DMS153 (cell line): ENCODE results near the gene NKX3-2.

ENCODE experiments used
- DNase-seq: peaks from one replicate; lab custom pipeline; 2025; lab: John Stamatoyannopoulos, UW

NKX3-2 gene

GRCh38 chr4:13531625-13531998 is 12.7 kb downstream of the NKX3-2 start:
- no peak for DNase-seq

DNA sequence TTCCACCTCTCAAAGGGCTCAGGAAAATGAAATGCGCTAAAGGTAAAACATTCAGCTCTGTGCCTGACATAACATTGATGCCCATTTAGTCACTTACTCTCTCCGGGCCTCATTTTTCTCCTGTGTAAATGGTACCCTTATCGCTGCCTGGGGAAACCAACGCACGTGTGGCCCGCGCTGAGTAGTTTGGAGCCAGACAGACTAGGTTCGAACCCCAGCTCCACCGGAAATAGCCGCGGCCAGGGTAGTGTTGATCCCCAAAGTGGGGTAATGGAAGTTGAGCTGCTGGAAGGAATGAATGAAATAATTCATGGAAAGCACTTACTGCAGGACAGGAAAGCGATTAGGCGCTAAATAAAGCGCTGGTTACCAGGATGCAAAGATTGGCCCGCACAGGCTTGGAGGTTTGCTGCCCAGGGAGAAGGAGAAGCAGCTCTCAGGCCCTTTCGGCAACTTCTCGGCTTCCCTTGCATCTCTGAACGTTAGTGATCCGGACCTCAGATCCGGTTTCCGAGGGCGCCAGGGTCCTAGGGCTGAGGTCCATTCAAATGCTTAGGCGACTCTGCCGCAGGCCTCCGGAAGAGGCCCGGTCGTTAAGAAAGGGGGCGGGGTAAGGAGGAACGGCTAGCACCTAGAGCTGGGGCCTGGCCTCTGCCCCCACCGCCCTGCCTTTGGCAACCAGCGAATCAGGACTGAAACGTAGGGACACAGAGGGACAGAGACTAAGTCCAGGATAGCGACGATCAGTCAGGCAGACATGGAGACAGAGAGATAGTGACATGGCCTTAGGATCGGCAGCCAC is 13.3 kb downstream of the NKX3-2 start:
- DNase-seq: no peak

- DNase-seq: no peak
Observed at GRCh38 chr4:13529128-13529919, 15.0 kb downstream of the NKX3-2 start.

- DNase-seq: no peak
Observed at GRCh38 chr4:13528821-13529127, 15.5 kb downstream of the NKX3-2 start.

DNA sequence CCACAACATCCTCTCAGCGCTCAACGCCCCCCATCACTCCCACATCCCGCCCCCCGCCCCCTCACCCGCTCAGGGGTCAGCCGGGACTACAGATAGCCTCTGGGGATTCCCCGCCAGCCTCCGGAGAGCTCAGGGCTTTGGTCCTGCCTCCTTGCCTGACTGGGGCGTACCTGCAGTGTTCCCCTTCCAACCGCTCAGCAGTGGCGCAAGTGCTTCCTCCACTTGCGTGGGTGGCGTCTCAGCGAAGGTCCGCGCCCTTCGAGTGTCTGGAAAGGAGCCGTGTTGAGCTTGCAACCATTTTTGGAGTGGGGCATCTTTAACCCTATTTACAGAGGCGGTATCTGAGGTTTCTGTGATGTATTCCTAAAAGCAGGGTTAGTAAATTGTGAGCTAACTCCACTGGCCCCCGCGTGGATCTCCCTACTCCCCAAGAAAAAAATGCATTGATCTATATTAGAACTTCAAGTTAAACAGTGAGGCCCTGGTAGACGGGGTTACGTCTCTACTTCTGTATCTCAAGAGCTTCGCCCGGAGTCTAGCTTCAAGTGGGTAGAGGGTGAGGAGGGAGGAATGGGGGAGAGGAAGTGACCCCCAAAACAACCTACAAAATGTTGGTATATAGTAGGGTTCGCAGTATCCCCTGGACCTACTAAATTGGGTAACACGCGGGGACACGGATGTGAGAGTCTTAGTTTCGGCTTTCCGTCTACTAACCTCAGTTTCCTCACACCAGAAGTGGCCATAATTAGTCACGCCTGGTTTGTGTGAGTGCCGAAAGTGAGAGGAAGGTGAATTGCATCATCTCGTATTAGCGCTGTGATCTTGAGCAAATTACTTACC is 16.1 kb downstream of the NKX3-2 start:
- no peak for DNase-seq

DNA sequence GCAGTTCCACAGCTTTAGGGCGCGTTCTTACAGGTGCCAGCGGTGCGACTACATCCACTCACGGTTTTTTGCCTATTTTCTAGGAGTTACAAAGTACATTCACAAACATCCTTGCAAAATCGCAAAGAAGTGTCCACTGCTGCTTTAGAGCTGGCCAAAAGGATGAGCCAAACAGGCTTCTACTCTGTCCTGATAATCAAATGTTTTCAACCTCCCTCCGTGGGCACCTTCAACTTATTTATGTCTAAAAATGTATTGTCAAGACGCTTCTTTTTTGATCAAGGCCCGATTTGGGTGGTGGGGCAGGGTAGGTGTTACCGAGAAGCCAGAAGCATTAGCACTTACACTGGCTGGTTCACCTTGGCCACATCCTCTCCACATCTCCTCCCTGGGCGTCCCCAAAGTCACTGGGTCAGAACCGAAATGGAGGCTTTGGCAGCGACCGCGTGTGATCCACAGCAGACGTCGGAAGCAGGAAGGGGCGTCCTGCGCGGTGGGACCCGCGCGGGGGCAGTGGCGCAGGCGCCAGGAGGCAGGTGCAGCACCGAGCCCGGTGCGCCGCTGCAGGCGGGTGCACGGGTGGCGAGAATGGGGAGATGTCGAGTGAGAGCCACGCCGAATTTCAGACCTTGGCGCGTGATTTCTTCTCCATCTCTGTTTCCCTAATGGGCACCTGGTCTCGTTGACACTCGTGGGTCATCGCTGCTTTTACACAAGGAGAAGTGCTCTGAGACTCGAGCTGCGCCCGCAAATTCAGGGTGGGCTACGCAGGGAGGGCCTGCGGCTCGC is 16.9 kb downstream of the NKX3-2 start:
- no peak for DNase-seq

- no peak for DNase-seq
Observed at GRCh38 chr4:13526658-13527057, 17.6 kb downstream of the NKX3-2 start.

- DNase-seq: no peak
Observed at GRCh38 chr4:13525606-13526281, 18.6 kb downstream of the NKX3-2 start.

DNA sequence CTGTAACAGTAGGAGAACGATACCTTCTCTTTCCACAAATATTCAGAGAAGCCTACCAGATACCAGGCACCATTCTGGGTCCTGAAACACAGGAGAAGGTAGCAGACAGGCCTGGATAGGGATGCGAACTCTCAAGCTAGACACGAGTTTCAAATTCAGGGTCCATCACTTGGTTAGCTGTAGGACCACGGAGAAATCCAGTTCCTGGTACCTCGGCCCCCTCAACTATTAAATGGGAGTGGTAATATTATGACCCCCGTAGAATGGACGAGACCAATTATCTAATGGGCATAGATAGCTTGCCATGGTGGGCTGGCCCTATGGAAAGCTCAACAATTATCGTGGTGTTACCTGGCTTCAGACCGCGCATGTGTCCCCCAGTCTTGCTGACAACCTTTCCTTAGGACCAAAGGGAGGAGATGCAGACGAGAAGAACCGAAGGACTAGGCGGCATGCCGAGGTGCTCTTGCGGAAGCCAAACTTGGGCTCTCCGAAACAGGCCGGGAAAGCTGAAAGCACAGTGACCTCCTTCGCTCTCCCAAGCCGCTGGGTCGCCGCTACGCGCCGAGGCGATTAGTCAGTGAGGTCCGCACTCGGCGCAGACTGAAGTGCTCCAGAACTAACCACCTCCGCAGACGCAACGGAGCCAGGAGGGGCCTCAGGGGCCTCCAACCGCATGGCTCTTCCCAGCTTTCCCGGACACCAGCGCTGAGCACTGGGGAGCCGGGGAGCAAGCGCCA is 19.6 kb downstream of the NKX3-2 start:
- DNase-seq: no peak

DNA sequence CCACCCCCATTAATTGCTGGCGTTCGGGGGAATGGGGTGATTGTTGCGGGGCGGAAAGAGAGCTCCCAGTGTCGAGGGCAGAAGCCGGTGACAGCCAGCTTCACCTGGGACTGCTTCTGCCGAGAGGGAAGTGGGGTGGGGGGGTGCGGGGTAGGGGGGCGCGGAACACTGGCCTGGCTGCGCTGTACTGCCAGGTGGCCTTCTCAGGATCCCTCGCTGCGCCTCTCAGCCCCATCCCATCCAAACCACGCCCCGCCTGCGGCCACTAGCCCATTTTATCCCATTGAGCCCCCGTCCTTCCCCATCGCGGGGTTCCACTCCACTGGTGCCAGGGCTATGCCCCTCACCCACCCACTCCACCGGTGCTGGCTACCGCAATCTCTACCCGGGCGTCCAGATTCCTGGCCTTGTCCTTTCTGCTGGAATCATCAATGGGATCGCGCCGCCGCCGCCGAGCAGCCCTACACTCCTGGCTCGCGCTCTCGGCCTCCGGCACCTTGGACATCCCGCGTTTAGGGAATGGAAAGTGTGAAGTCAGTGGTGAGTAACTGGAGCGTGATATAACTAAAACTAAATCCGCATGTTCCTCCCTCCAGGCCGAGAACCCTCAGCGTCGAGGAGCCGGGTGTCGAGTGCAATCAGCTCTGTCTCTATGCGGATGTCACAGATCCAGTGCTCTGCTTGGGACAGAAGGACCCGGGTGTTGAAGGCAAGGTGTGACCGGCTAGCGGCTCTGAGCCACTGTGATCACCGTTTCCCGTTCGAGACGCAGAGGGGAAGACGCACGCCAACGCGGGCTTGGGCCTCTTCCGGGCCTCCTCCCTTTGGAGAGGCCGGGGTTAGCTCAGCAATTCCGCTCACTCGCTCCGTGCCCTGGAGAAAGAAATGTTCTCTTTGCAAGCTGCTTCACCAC is 20.5 kb downstream of the NKX3-2 start:
- DNase-seq: no peak

DNA sequence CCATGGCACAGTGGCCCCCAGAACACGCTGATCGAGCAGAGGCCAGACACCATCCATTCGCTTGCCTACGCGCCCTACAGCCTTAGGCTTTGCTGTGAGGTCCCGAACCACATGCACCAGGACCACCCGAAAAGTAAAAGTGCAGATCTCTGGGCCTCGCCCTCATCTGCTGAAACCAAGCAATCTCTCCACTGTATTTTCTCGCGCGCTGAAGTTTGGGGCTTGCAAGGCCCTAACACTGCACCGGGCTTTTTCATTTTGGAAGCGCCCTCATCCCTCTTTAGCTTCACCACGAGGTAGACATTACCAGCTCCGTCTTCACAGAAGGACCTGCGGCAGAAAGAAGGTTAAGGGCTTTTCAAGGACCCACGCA is 21.2 kb downstream of the NKX3-2 start:
- no peak for DNase-seq

DNA sequence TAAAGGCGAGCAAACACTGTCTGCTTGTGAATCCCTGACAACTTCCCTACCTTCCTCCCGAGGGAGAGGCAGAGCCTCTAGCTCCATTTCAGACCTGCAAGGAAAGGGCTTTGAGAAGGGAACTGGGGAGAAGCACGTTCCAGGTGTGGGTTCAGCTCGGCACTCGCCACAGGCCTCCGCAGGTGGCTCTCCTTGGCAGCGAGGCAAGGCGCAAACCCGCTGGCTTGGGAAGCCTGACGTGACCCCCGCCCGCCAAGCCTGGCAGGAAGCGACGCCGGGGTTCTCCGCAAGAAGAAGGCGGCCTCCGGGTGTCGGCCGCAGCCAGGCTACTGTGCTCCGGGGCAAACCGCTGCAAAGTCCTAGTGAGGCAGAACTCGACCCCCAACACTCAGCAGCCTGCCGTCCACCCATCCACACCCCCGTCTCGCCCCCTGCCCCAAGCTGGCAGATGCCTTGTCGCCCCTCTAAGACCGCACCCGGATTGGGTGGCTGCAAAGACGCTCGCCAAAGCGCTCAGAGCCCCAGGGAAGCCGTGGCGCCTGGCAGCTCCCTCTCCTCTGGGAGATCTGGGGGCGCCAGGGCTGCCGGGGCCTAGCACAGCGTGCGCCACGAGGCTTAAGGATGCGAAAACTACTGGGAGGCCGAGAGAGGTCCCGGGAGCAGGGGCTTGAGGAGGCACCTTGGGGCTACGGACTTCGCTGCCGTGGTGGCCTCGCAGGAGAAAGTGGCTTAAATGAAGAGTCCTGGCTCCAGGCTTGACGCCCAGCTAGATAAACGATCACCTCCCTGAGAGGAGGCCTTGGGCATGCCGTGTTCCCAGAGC is 21.8 kb downstream of the NKX3-2 start:
- no peak for DNase-seq

DNA sequence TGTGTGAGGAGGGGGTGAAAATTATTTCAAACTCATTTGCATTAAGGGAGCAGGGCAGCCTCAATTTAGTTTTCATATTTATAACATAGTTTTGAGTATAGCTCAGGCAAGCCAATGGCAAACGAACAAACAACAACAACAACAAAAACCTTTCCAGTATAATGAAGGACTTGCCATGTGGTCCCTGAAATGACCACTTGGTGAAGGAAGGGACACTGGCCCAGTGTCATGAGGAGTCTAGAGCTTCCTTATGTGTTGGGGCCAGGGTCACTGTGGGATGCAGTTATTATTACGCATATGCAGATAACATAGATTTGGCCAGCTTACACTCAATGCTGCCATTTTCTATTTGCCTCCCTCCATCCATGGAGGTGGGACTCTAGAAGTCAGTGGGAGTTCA is 23.3 kb downstream of the NKX3-2 start:
- DNase-seq: no peak

DNA sequence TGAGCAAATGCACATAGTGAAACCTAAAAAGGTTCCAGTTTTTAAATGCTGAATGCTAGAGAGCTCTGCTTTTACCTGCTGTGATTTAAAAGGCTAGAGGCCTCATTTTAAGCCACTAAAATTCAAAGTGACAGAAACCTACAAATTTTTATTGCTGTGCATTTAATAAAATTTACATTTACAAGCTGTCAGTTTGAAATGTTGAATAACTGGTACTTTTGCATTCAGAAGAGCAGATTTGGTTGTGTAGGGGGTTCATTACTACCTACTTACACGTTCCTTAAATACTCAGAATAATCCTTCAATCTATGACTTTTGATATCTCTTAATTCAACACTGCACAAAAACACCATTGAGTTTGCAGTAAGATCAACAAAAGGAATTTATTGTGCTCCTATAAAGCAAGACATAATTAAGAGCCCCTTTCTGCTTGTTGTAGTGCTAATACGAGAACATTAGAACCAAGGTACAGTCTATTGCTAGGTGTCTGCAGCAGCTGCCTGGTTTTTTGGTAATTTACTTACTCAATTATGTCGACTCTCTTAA is 27.9 kb downstream of the NKX3-2 start:
- no peak for DNase-seq

- DNase-seq: no peak
Observed at GRCh38 chr4:13515268-13515667, 29.0 kb downstream of the NKX3-2 start.

- no peak for DNase-seq
Observed at GRCh38 chr4:13514722-13515121, 29.6 kb downstream of the NKX3-2 start.

- DNase-seq: no peak
Observed at GRCh38 chr4:13511101-13511500, 33.2 kb downstream of the NKX3-2 start.

GRCh38 chr4:13509442-13509841 is 34.9 kb downstream of the NKX3-2 start:
- DNase-seq: no peak
